HepG2 (cell line): ENCODE data around the gene SPACA4. TPM values are rescaled to one million over a fixed set of nuclear protein-coding genes. Genes with fewer than 3 reads are reported as not detected.

Experiments
- ATAC-seq: fragments of 200-7000 bp; cut with Tn5 transposase; 3 replicates; pipeline ENCODE4 v1.9.1; 2020; ENCODE audit warnings: mild to moderate bottlenecking, moderate library complexity
- BruUV-seq: library from RNA; stranded (reverse); fragments of 400-500 nt; replicated peaks from 2 replicates; lab custom pipeline; 2021; lab: Mats Ljungman, UMichigan
- CTCF ChIA-PET: fragments of 300-600 bp; formaldehyde crosslinking; extraction: SDS; loops from one replicate; lab custom pipeline; 2021; ENCODE audit warnings: low total read pairs, inconsistent platforms, low intra/inter-chr PET ratio; lab: Yijun Ruan, JAX
- POLR2A ChIA-PET: fragments of 350-600 bp; sonication (Branson Sonifier 250); formaldehyde crosslinking; loops from one replicate; lab custom pipeline; 2020; ENCODE audit warnings: antibody characterized with exemption, inconsistent platforms; lab: Yijun Ruan, JAX
- DNase-seq: peaks from one replicate; pipeline ENCODE4 v3.0.0-alpha.2; 2015; ENCODE audit warnings: low spot score
- FAIRE-seq: peaks from 3 replicates; lab custom pipeline; 2011; peaks lifted over from hg19 to GRCh38; lab: Jason Lieb, UNC
- H2AFZ ChIP-seq: one replicate; pipeline ENCODE4 v1.6.1; 2011; ENCODE audit warnings: low read length, inconsistent platforms
- H3K27ac ChIP-seq: fragments of 300-600 bp; 3 replicates; pipeline ENCODE4 v1.8.0; 2011; ENCODE audit warnings: mixed run types, mild to moderate bottlenecking, mixed read lengths, low read length, inconsistent platforms; ENCODE audit not compliant: insufficient read depth; ENCODE audit errors: extremely low read length
- H3K27me3 ChIP-seq, 2 experiments: fragments of 200-600 bp in 1 of 2; 2 replicates in 1 of 2; 3 replicates in 1 of 2; pipeline versions ENCODE4 v1.6.0 to v1.8.0; 2011; ENCODE audit warnings: low read length in 2 of 2, mild to moderate bottlenecking in 2 of 2, moderate library complexity in 2 of 2, inconsistent platforms in 1 of 2; ENCODE audit not compliant: insufficient read depth in 2 of 2, control insufficient read depth in 1 of 2
- H3K36me3 ChIP-seq, 2 experiments: fragments of 200-600 bp in 1 of 2; replicated peaks in 1 of 2; 2 replicates in 1 of 2; 3 replicates in 1 of 2; pipeline versions ENCODE4 v1.5.1 to v1.8.0; 2011; ENCODE audit warnings: low read length in 2 of 2, inconsistent platforms in 1 of 2; ENCODE audit not compliant: insufficient read depth in 2 of 2, control insufficient read depth in 1 of 2
- H3K4me1 ChIP-seq: 2 replicates; pipeline ENCODE4 v1.5.1; 2012; ENCODE audit warnings: low read length, inconsistent platforms; ENCODE audit not compliant: insufficient read depth
- H3K4me2 ChIP-seq: 2 replicates; pipeline ENCODE4 v1.6.0; 2011; ENCODE audit warnings: low read depth, low read length, inconsistent platforms
- H3K4me3 ChIP-seq, 3 experiments: fragments of 200-600 bp in 1 of 3; sonication (generic), shearing (Covaris generic) in 1 of 3; replicated peaks in 1 of 3; 2 replicates each; pipeline ENCODE4 v1.5.1; 2011 to 2016; ENCODE audit warnings: low read length in 3 of 3, inconsistent platforms in 2 of 3, low read depth in 2 of 3, mild to moderate bottlenecking in 2 of 3, control low read depth in 1 of 3, mixed read lengths in 1 of 3; ENCODE audit not compliant: insufficient read depth in 1 of 3
- H3K79me2 ChIP-seq: one replicate; pipeline ENCODE4 v1.6.1; 2011; ENCODE audit warnings: low read length, inconsistent platforms; ENCODE audit not compliant: insufficient read depth
- H3K9ac ChIP-seq: 2 replicates; pipeline ENCODE4 v1.6.0; 2011; ENCODE audit warnings: mild to moderate bottlenecking, low read depth, low read length, inconsistent platforms; ENCODE audit not compliant: insufficient read depth
- H3K9me3 ChIP-seq: 2 replicates; pipeline ENCODE4 v1.5.1; 2012; ENCODE audit warnings: mild to moderate bottlenecking, low read length
- H4K20me1 ChIP-seq: 2 replicates; pipeline ENCODE4 v1.6.0; 2011; ENCODE audit warnings: inconsistent platforms, mild to moderate bottlenecking, low read length, moderate library complexity; ENCODE audit not compliant: insufficient read depth
- CREB1 ChIP-seq, 2 experiments: fragments of 450-650 bp in 1 of 2; IDR thresholded peaks; 2 replicates each; pipeline ENCODE4 v1.6.1; 2016 to 2017; ENCODE audit warnings: control low read depth in 1 of 2, mild to moderate bottlenecking in 1 of 2, missing compliant biosample characterization in 1 of 2, missing genetic modification characterization in 1 of 2
- ONECUT2 ChIP-seq: sonication (generic); formaldehyde crosslinking; IDR thresholded peaks from 2 replicates; pipeline ENCODE4 v1.4.0; 2020; ENCODE audit warnings: missing genetic modification reagents
- PAWR ChIP-seq: sonication (generic); formaldehyde crosslinking; IDR thresholded peaks from 2 replicates; pipeline ENCODE4 v1.4.0; 2020; ENCODE audit warnings: missing genetic modification reagents, mild to moderate bottlenecking, borderline replicate concordance
- PITX1 ChIP-seq: sonication (generic); formaldehyde crosslinking; IDR thresholded peaks from 2 replicates; pipeline ENCODE4 v1.5.1; 2020; ENCODE audit warnings: mild to moderate bottlenecking, missing genetic modification reagents
- SMYD3 ChIP-seq: sonication (generic); formaldehyde crosslinking; IDR thresholded peaks from 2 replicates; pipeline ENCODE4 v1.8.1; 2023; ENCODE audit warnings: mild to moderate bottlenecking, missing genetic modification reagents
- SOX13 ChIP-seq, 3 experiments: fragments of 450-650 bp in 1 of 3; sonication (generic) in 1 of 3; formaldehyde crosslinking in 1 of 3; IDR thresholded peaks in 2 of 3; conservative IDR thresholded peaks in 1 of 3; 2 replicates each; pipeline versions ENCODE4 v1.5.0 to v1.6.1; 2016 to 2020; ENCODE audit warnings: antibody characterized with exemption in 1 of 3, mild to moderate bottlenecking in 1 of 3, missing compliant biosample characterization in 1 of 3, missing genetic modification reagents in 1 of 3, moderate library complexity in 1 of 3
- ZBTB38 ChIP-seq: sonication (generic); formaldehyde crosslinking; IDR thresholded peaks from 2 replicates; pipeline ENCODE4 v1.5.1; 2020; ENCODE audit warnings: mild to moderate bottlenecking, missing genetic modification reagents
- WGBS: methylation state at CpG from one replicate; pipeline ENCODE4 v1.1.6; 2017; ENCODE audit warnings: low lambda C conversion rate; 5-methylcytosine and 5-hydroxymethylcytosine counted together
- in situ Hi-C: cut with HindIII; loops from 2 replicates; pipeline ENCODE4 v1.10.0; 2017; ENCODE audit warnings: low pct_unique_long_range_greater_than_20kb; ENCODE audit not compliant: extremely low pct_ligation_motif_present
- intact Hi-C: fragments of 100-400 bp; cut with micrococcal nuclease; formaldehyde crosslinking; loops from one replicate; pipeline ENCODE4 v1.10.0; 2022; ENCODE audit not compliant: unreplicated experiment
- polyA plus RNA-seq, 8 experiments: library from polyadenylated mRNA; depleted of rRNA in 3 of 8; stranded (reverse) in 7 of 8; unstranded in 1 of 8; fragments of >200 nt; fragmentation: Illumina TruSeq in 4 of 8; extraction: Trizol in 4 of 8; gene quantifications; 2 replicates each; pipeline versions ENCODE4 v1.2.1 to v1.2.3, GENCODE V29; 2011 to 2016; ENCODE audit warnings: low read depth in 4 of 8, missing spikeins in 1 of 8, mixed read lengths in 1 of 8; ENCODE audit not compliant: insufficient read depth in 1 of 8
- total RNA-seq, 5 experiments: library from RNA; depleted of rRNA; stranded (reverse); fragments of >200 nt; fragmentation: Illumina TruSeq; extraction: Trizol; gene quantifications; 2 replicates each; pipeline ENCODE4 v1.2.3, GENCODE V29; 2016; ENCODE audit warnings: low read depth in 1 of 5
- TF ChIP-seq, protein P1 (sequence below): sonication (generic); formaldehyde crosslinking; IDR thresholded peaks from 2 replicates; pipeline ENCODE4 v1.5.0; 2020; ENCODE audit warnings: mild to moderate bottlenecking, missing genetic modification reagents, borderline replicate concordance
- TF ChIP-seq, protein P2 (sequence below): sonication (generic); formaldehyde crosslinking; IDR thresholded peaks from 2 replicates; pipeline ENCODE4 v1.4.0; 2020; ENCODE audit warnings: missing genetic modification reagents, mild to moderate bottlenecking, borderline replicate concordance
- TF ChIP-seq, protein P3 (sequence below), 2 experiments: fragments of 450-650 bp in 1 of 2; sonication (generic) in 1 of 2; formaldehyde crosslinking; IDR thresholded peaks; 2 replicates each; pipeline versions ENCODE4 v1.5.0 to v1.8.0; 2020 to 2022; ENCODE audit warnings: mild to moderate bottlenecking in 1 of 2, missing genetic modification reagents in 1 of 2

The SPACA4 gene
- total and polyA plus RNA-seq, 2 of the 13 experiments (the other 11 are each of a cell fraction or from before 2014, with no cell fraction given): not detected

DNA sequence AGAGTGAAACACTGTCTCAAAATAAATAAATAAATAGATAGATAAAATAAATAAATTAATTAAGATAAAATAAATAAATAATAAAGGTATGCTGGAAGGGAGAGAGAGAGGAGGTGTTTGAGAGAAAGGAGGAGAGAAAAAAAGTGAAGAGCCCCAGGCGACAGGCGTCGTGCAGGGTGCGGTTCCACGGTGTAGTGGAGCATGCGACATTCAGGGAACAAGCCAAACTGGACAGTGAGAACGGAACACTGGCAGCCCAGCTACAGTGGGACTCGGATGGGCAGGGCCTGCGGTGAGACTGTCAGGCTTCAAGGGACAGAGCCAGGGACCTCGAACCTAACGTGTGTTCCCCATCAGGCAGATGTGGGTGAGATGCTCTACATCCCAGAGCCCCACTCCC lies 45.1 kb upstream of the SPACA4 start (continued):
- TF ChIP-seq, protein P1, sequence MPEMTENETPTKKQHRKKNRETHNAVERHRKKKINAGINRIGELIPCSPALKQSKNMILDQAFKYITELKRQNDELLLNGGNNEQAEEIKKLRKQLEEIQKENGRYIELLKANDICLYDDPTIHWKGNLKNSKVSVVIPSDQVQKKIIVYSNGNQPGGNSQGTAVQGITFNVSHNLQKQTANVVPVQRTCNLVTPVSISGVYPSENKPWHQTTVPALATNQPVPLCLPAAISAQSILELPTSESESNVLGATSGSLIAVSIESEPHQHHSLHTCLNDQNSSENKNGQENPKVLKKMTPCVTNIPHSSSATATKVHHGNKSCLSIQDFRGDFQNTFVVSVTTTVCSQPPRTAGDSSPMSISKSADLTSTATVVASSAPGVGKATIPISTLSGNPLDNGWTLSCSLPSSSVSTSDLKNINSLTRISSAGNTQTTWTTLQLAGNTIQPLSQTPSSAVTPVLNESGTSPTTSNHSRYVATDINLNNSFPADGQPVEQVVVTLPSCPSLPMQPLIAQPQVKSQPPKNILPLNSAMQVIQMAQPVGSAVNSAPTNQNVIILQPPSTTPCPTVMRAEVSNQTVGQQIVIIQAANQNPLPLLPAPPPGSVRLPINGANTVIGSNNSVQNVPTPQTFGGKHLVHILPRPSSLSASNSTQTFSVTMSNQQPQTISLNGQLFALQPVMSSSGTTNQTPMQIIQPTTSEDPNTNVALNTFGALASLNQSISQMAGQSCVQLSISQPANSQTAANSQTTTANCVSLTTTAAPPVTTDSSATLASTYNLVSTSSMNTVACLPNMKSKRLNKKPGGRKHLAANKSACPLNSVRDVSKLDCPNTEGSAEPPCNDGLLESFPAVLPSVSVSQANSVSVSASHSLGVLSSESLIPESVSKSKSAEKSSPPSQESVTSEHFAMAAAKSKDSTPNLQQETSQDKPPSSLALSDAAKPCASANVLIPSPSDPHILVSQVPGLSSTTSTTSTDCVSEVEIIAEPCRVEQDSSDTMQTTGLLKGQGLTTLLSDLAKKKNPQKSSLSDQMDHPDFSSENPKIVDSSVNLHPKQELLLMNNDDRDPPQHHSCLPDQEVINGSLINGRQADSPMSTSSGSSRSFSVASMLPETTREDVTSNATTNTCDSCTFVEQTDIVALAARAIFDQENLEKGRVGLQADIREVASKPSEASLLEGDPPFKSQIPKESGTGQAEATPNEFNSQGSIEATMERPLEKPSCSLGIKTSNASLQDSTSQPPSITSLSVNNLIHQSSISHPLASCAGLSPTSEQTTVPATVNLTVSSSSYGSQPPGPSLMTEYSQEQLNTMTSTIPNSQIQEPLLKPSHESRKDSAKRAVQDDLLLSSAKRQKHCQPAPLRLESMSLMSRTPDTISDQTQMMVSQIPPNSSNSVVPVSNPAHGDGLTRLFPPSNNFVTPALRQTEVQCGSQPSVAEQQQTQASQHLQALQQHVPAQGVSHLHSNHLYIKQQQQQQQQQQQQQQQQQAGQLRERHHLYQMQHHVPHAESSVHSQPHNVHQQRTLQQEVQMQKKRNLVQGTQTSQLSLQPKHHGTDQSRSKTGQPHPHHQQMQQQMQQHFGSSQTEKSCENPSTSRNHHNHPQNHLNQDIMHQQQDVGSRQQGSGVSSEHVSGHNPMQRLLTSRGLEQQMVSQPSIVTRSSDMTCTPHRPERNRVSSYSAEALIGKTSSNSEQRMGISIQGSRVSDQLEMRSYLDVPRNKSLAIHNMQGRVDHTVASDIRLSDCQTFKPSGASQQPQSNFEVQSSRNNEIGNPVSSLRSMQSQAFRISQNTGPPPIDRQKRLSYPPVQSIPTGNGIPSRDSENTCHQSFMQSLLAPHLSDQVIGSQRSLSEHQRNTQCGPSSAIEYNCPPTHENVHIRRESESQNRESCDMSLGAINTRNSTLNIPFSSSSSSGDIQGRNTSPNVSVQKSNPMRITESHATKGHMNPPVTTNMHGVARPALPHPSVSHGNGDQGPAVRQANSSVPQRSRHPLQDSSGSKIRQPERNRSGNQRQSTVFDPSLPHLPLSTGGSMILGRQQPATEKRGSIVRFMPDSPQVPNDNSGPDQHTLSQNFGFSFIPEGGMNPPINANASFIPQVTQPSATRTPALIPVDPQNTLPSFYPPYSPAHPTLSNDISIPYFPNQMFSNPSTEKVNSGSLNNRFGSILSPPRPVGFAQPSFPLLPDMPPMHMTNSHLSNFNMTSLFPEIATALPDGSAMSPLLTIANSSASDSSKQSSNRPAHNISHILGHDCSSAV (CRISPR knock-in tag): no peak
- TF ChIP-seq PAWR (no peak), ZBTB38 (CRISPR knock-in tag) (peak; percentile 30; the same call in 1 of the 2 replicates)

DNA sequence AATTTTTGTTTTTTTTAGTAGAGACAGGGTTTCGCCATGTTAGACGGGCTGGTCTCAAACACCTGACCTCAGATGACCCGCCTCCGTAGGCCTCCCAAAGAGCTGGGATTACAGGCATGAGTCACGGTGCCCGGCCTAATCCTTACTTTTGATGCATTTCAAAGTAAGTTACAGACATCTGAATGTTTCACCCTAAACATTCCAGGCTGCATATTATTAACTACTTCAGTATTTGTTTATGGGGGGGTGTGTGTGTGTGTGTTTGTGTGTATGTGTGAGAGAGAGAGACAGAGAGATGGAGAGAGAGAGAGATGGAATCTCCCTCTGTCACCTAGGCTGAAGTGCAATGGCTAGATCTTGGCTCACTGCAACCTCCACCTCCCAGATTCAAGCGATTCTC lies 41.5 kb upstream of the SPACA4 start:
- H3K9ac ChIP-seq: no peak overlapping the region
- no peaks in the 10 kb centered on the region for H3K79me2 ChIP-seq
- WGBS: 5% methylated on average over 7 of the region's 7 CpGs
- no peak overlapping the region for H3K4me3 ChIP-seq
- H2AFZ ChIP-seq: no peak overlapping the region
- H3K9me3 ChIP-seq: no peaks in the 10 kb centered on the region
- peak; percentile 82 for FAIRE-seq
- ATAC-seq: peak; percentile 57
- DNase-seq: peak; percentile 88
- H3K27me3 ChIP-seq: no peaks in the 10 kb centered on the region
- POLR2A ChIA-PET: interaction anchor here (1.1 kb wide), 2 partner anchors 11 to 54 kb away, joined by 4 to 5 read pairs; partner anchors contain the start of genes RPL18 and SPHK2
- peaks cover 52% of the 10 kb centered on the region for H3K4me1 ChIP-seq
- BruUV-seq: no TSS peak
- in situ Hi-C loops (no loop called here), intact Hi-C loops (no loop called here)
- CTCF ChIA-PET: no interaction called here
- no peak overlapping the region for H3K27ac ChIP-seq
- H4K20me1 ChIP-seq: no peaks in the 10 kb centered on the region
- no peaks in the 10 kb centered on the region for H3K36me3 ChIP-seq
- peak overlapping the region; percentile 27; the same call in 1 of the 2 replicates for H3K4me2 ChIP-seq
- TF ChIP-seq PITX1 (CRISPR knock-in tag): 0 out of 2 replicates have a peak, but pooled peaks have one; percentile 41
- TF ChIP-seq, protein P2, sequence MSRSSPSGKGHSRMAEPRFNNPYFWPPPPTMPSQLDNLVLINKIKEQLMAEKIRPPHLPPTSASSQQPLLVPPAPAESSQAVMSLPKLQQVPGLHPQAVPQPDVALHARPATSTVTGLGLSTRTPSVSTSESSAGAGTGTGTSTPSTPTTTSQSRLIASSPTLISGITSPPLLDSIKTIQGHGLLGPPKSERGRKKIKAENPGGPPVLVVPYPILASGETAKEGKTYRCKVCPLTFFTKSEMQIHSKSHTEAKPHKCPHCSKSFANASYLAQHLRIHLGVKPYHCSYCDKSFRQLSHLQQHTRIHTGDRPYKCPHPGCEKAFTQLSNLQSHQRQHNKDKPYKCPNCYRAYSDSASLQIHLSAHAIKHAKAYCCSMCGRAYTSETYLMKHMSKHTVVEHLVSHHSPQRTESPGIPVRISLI (CRISPR knock-in tag): 0 out of 2 replicates have a peak, but pooled peaks have one; percentile 21
- TF ChIP-seq, protein P3, sequence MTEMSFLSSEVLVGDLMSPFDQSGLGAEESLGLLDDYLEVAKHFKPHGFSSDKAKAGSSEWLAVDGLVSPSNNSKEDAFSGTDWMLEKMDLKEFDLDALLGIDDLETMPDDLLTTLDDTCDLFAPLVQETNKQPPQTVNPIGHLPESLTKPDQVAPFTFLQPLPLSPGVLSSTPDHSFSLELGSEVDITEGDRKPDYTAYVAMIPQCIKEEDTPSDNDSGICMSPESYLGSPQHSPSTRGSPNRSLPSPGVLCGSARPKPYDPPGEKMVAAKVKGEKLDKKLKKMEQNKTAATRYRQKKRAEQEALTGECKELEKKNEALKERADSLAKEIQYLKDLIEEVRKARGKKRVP (CRISPR knock-in tag; IDR thresholded peaks at IDR 0.05): peak in 1 of 2 experiments; percentile 43; a peak in 1 of 4 replicates
- TF ChIP-seq SOX13 (IDR thresholded peaks at IDR 0.05): no peak
- peak in 1 of 2 experiments; percentile 36; a peak in 1 of 4 replicates for TF ChIP-seq SOX13 (CRISPR knock-in tag; conservative IDR thresholded peaks at IDR 0.05 in 1 of 2, IDR thresholded peaks at IDR 0.05 in 1 of 2)
- 0 out of 2 replicates have a peak, but pooled peaks have one; percentile 11 for TF ChIP-seq CREB1 (IDR thresholded peaks at IDR 0.05)
- peak; percentile 45; the same call in 1 of the 2 replicates for TF ChIP-seq CREB1 (CRISPR knock-in tag; IDR thresholded peaks at IDR 0.05)
- no peak for TF ChIP-seq ONECUT2 (CRISPR knock-in tag)
- TF ChIP-seq SMYD3: no peak
